H1 (cell line): ENCODE results near the gene KRT17. TPM values are rescaled to one million over a fixed set of nuclear protein-coding genes. Genes with fewer than 3 reads are reported as not detected.

ENCODE experiments used
- CTCF ChIA-PET: fragments of 300-600 bp; sonication (Branson Sonifier 250); formaldehyde crosslinking; loops from one replicate; lab custom pipeline; 2021; ENCODE audit not compliant: partially characterized antibody; lab: Charles Lee
- POLR2A ChIA-PET: fragments of 300-600 bp; sonication (Branson Sonifier 250); formaldehyde crosslinking; loops from one replicate; lab custom pipeline; 2021; ENCODE audit warnings: inconsistent platforms; ENCODE audit not compliant: partially characterized antibody; lab: Charles Lee
- DNase-seq, 2 experiments: peaks; one replicate each; pipeline versions ENCODE4 v3.0.0 to v3.0.0-alpha.2; 2010 to 2022; ENCODE audit warnings: low spot score in 2 of 2, low read depth in 1 of 2, mixed read lengths in 1 of 2
- FAIRE-seq: peaks from 2 replicates; lab custom pipeline; 2011; peaks lifted over from hg19 to GRCh38; lab: Jason Lieb, UNC
- H2AFZ ChIP-seq: 2 replicates; pipeline ENCODE4 v1.8.1; 2012; ENCODE audit warnings: low read length, inconsistent platforms
- H2AK5ac ChIP-seq: 2 replicates; pipeline ENCODE4 v1.6.1; 2013; ENCODE audit warnings: low read depth, low read length
- H2BK120ac ChIP-seq: replicated peaks from 2 replicates; pipeline ENCODE3; 2013; ENCODE audit warnings: low read depth, low read length, inconsistent platforms
- H2BK12ac ChIP-seq: 2 replicates; pipeline ENCODE4 v1.6.1; 2013; ENCODE audit warnings: low read depth, low read length
- H2BK15ac ChIP-seq: 2 replicates; pipeline ENCODE4 v1.6.1; 2013; ENCODE audit warnings: low read length
- H2BK20ac ChIP-seq: 2 replicates; pipeline ENCODE4 v1.6.1; 2013; ENCODE audit warnings: low read length
- H2BK5ac ChIP-seq: 2 replicates; pipeline ENCODE4 v1.6.1; 2013; ENCODE audit warnings: low read depth, low read length
- H3K14ac ChIP-seq: 2 replicates; pipeline ENCODE4 v1.6.1; 2013; ENCODE audit warnings: inconsistent platforms; ENCODE audit not compliant: insufficient read length
- H3K18ac ChIP-seq: 2 replicates; pipeline ENCODE4 v1.6.1; 2013; ENCODE audit warnings: low read length; ENCODE audit errors: extremely low read depth
- H3K23ac ChIP-seq: 2 replicates; pipeline ENCODE4 v1.6.1; 2013; ENCODE audit warnings: inconsistent platforms; ENCODE audit not compliant: insufficient read length
- H3K23me2 ChIP-seq: 2 replicates; pipeline ENCODE4 v1.6.1; 2013; ENCODE audit warnings: low read depth, low read length
- H3K27ac ChIP-seq: 2 replicates; pipeline ENCODE4 v1.6.1; 2011; ENCODE audit warnings: low read depth, low read length, inconsistent platforms
- H3K27me3 ChIP-seq, 4 experiments: replicated peaks in 1 of 4; 1 replicate in 1 of 4; 2 replicates in 3 of 4; pipeline versions ENCODE4 v1.6.1 to v1.8.1; 2011 to 2013; ENCODE audit warnings: low read length in 3 of 4, mild to moderate bottlenecking in 3 of 4, inconsistent platforms in 2 of 4, mixed read lengths in 2 of 4, moderate library complexity in 1 of 4; ENCODE audit not compliant: control insufficient read depth in 3 of 4, insufficient read depth in 3 of 4; ENCODE audit errors: extremely low read depth in 1 of 4
- H3K36me3 ChIP-seq, 4 experiments: 2 replicates each; pipeline versions ENCODE4 v1.6.1 to v1.8.1; 2011 to 2013; ENCODE audit warnings: mild to moderate bottlenecking in 4 of 4, low read length in 3 of 4, moderate library complexity in 2 of 4, control low read depth in 1 of 4, inconsistent platforms in 1 of 4; ENCODE audit not compliant: insufficient read depth in 4 of 4, control insufficient read depth in 2 of 4
- H3K4ac ChIP-seq: replicated peaks from 2 replicates; pipeline ENCODE3; 2013; ENCODE audit warnings: low read length, low read depth, mixed read lengths, inconsistent platforms; ENCODE audit not compliant: insufficient read length
- H3K4me1 ChIP-seq, 4 experiments: replicated peaks in 1 of 4; 1 replicate in 1 of 4; 2 replicates in 3 of 4; pipeline versions ENCODE4 v1.6.1 to v1.8.1; 2011 to 2013; ENCODE audit warnings: low read length in 3 of 4, inconsistent platforms in 2 of 4, mixed read lengths in 1 of 4; ENCODE audit not compliant: insufficient read depth in 4 of 4, control insufficient read depth in 3 of 4
- H3K4me2 ChIP-seq, 2 experiments: 2 replicates each; pipeline versions ENCODE4 v1.6.1 to v1.8.1; 2011 to 2013; ENCODE audit warnings: low read depth in 2 of 2, low read length in 2 of 2, control low read depth in 1 of 2, inconsistent platforms in 1 of 2, mild to moderate bottlenecking in 1 of 2; ENCODE audit not compliant: insufficient read depth in 1 of 2
- H3K4me3 ChIP-seq, 4 experiments: fragments of 200-600, 300-600 bp in 1 of 4; sonication (generic), shearing (Covaris generic), sonication (Bioruptor Twin) in 1 of 4; 2 replicates each; pipeline versions ENCODE4 v1.5.1 to v1.8.1; 2011 to 2016; ENCODE audit warnings: low read length in 4 of 4, low read depth in 3 of 4, control low read depth in 2 of 4, inconsistent platforms in 2 of 4, mild to moderate bottlenecking in 2 of 4, mixed read lengths in 1 of 4, moderate library complexity in 1 of 4; ENCODE audit not compliant: insufficient read depth in 2 of 4; ENCODE audit errors: extremely low read depth in 1 of 4
- H3K56ac ChIP-seq: replicated peaks from 2 replicates; pipeline ENCODE3; 2013; ENCODE audit warnings: low read depth, mild to moderate bottlenecking, mixed read lengths, low read length, inconsistent platforms; ENCODE audit not compliant: insufficient read length
- H3K79me1 ChIP-seq: 2 replicates; pipeline ENCODE4 v1.6.1; 2013; ENCODE audit warnings: low read depth, low read length, control low read depth
- H3K79me2 ChIP-seq, 2 experiments: 2 replicates each; pipeline versions ENCODE4 v1.6.1 to v1.8.1; 2012 to 2013; ENCODE audit warnings: low read length in 2 of 2, mild to moderate bottlenecking in 2 of 2, inconsistent platforms in 1 of 2; ENCODE audit not compliant: insufficient read depth in 2 of 2, control insufficient read depth in 1 of 2
- H3K9ac ChIP-seq, 4 experiments: replicated peaks in 1 of 4; 1 replicate in 1 of 4; 2 replicates in 3 of 4; pipeline versions ENCODE4 v1.6.1 to v1.8.1; 2011 to 2013; ENCODE audit warnings: low read depth in 3 of 4, low read length in 3 of 4, control low read depth in 2 of 4, mild to moderate bottlenecking in 2 of 4, moderate library complexity in 2 of 4, inconsistent platforms in 1 of 4; ENCODE audit errors: extremely low read depth in 1 of 4
- H3K9me3 ChIP-seq, 2 experiments: 2 replicates each; pipeline versions ENCODE4 v1.6.1 to v1.8.1; 2012 to 2013; ENCODE audit warnings: mild to moderate bottlenecking in 2 of 2, moderate library complexity in 2 of 2, control low read depth in 1 of 2, inconsistent platforms in 1 of 2, low read depth in 1 of 2, low read length in 1 of 2, mixed read lengths in 1 of 2; ENCODE audit not compliant: insufficient read depth in 2 of 2
- H4K20me1 ChIP-seq, 2 experiments: replicated peaks in 1 of 2; 2 replicates each; pipeline versions ENCODE3 to v1.8.1; 2011 to 2013; ENCODE audit warnings: inconsistent platforms in 2 of 2, low read length in 2 of 2, mild to moderate bottlenecking in 1 of 2; ENCODE audit not compliant: insufficient read depth in 2 of 2, control insufficient read depth in 1 of 2
- H4K5ac ChIP-seq: 2 replicates; pipeline ENCODE4 v1.6.1; 2013; ENCODE audit warnings: low read length, low read depth, mixed read lengths, inconsistent platforms; ENCODE audit not compliant: insufficient read length
- H4K8ac ChIP-seq: 2 replicates; pipeline ENCODE4 v1.8.0; 2013; ENCODE audit warnings: mild to moderate bottlenecking, moderate library complexity, low read length, inconsistent platforms; ENCODE audit not compliant: insufficient read depth; ENCODE audit errors: extremely low read depth
- H4K91ac ChIP-seq: replicated peaks from 2 replicates; pipeline ENCODE3; 2013; ENCODE audit warnings: low read length, mixed read lengths, inconsistent platforms; ENCODE audit not compliant: insufficient read length
- ASH2L ChIP-seq: fragments of 200-600, 300-600 bp; sonication (generic); IDR thresholded peaks from one replicate; pipeline ENCODE4 v1.7.1; 2017; ENCODE audit warnings: low read length
- EGR1 ChIP-seq: IDR thresholded peaks from 2 replicates; pipeline ENCODE4 v1.6.1; 2011; ENCODE audit warnings: low read depth, low read length, borderline replicate concordance
- FOSL1 ChIP-seq: IDR thresholded peaks from 2 replicates; pipeline ENCODE4 v1.6.1; 2011; ENCODE audit warnings: mild to moderate bottlenecking, low read depth, low read length, moderate library complexity; ENCODE audit not compliant: insufficient read depth
- RBBP5 ChIP-seq: IDR thresholded peaks from 2 replicates; pipeline ENCODE4 v1.7.1; 2012; ENCODE audit warnings: low read depth, mild to moderate bottlenecking, inconsistent platforms, low read length, moderate library complexity, borderline replicate concordance
- WGBS, 2 experiments: shearing (Covaris generic) in 1 of 2; methylation state at CpG; one replicate each; pipeline versions ENCODE4 v1.1.6 to v1.1.7; 2013 to 2015; ENCODE audit warnings: low lambda C conversion rate in 2 of 2, mixed read lengths in 2 of 2, inconsistent platforms in 1 of 2, low coverage in 1 of 2, missing lambda C conversion rate in 1 of 2; ENCODE audit not compliant: insufficient replicate concordance in 2 of 2, insufficient coverage in 1 of 2, insufficient read length in 1 of 2; ENCODE audit errors: extremely low coverage in 1 of 2, missing lambda C conversion rate in 1 of 2; 5-methylcytosine and 5-hydroxymethylcytosine counted together
- polyA plus RNA-seq, 7 experiments: library from polyadenylated mRNA; depleted of rRNA in 3 of 7; stranded (reverse) in 5 of 7; unstranded in 2 of 7; fragments of >200 nt in 5 of 7; fragments of 200-250 nt in 2 of 7; gene quantifications; 1 replicate in 5 of 7; 2 replicates in 1 of 7; 4 replicates in 1 of 7; pipeline versions ENCODE4 v1.2.1 to v1.2.3, GENCODE V29; 2011 to 2013; ENCODE audit warnings: missing spikeins in 2 of 7, mixed read lengths in 2 of 7
- total RNA-seq: library from RNA; stranded (reverse); fragmentation: NEBNext Ultra II Directional; extraction: Animal tissue kit (Norgen Biotek cat#: 25700); gene quantifications from 2 replicates; pipeline ENCODE4 v1.2.1, GENCODE V29; 2021

KRT17 gene
- total and polyA plus RNA-seq, 2 of the 8 experiments (the other 6 are each of a cell fraction or from before 2014, with no cell fraction given) = 0.50 to 0.95 TPM

GRCh38 chr17:41655611-41656111 is 31.3 kb upstream of the KRT17 start:
- CTCF ChIA-PET = interaction anchor here (0.9 to 20.4 kb wide), 5 partner anchors 10 to 333 kb away, joined by 3 to 492 read pairs (median 3); no protein-coding TSS in a partner anchor
- peak overlapping the region; percentile 75 for H2BK5ac ChIP-seq
- H3K27ac ChIP-seq = no peak overlapping the region
- no peak overlapping the region for H3K4me2 ChIP-seq
- H3K27me3 ChIP-seq = no peaks in the 10 kb centered on the region
- H2BK20ac ChIP-seq = peak overlapping the region; percentile 13; the same call in 1 of the 2 replicates
- 0 out of 2 replicates have a peak overlapping the region, but pooled peaks have one; percentile 44 for H2BK12ac ChIP-seq
- 0 out of 7 replicates have a peak overlapping the region, but pooled peaks of 1 of the 4 experiments have one; percentile 13 for H3K9ac ChIP-seq
- H2BK120ac ChIP-seq = no peak overlapping the region
- peaks cover 0 to 24% (median 8%) of the 10 kb centered on the region in 4 experiments; a peak in 5 of 7 replicates for H3K4me1 ChIP-seq
- peaks cover 0 to 3% of the 10 kb centered on the region in 2 experiments for H4K20me1 ChIP-seq
- 63% methylated on average over 17 of the region's 18 CpGs; no CpG with 5 or more reads in 1 of the 2 experiments for WGBS, 2 experiments
- peak overlapping the region; percentile 61 for H4K5ac ChIP-seq
- no peaks in the 10 kb centered on the region for H3K79me1 ChIP-seq
- no peak overlapping the region for H3K4me3 ChIP-seq
- H3K56ac ChIP-seq = no peak overlapping the region
- TF ChIP-seq RBBP5 = 0 out of 2 replicates have a peak, but pooled peaks have one; percentile 53
- no peak for TF ChIP-seq EGR1
- no peak for TF ChIP-seq FOSL1
- TF ChIP-seq ASH2L = peak; percentile 28
- H3K23me2 ChIP-seq = peaks cover 7% of the 10 kb centered on the region; the same call in 1 of the 2 replicates
- FAIRE-seq (no peak), DNase-seq (peak in 1 of 2 experiments; percentile 71)
- H4K8ac ChIP-seq = peak overlapping the region; percentile 92
- peak overlapping the region; percentile 60; the same call in 1 of the 2 replicates for H3K18ac ChIP-seq
- H4K91ac ChIP-seq = peak overlapping the region; percentile 92
- H3K36me3 ChIP-seq = no peaks in the 10 kb centered on the region
- POLR2A ChIA-PET = interaction anchor here (1.2 to 2.1 kb wide), 3 partner anchors 33 to 107 kb away, joined by 3 to 6 read pairs (median 3); partner anchors contain the start of gene EIF1
- H3K79me2 ChIP-seq = no peaks in the 10 kb centered on the region
- no peaks in the 10 kb centered on the region for H3K9me3 ChIP-seq
- peak overlapping the region; percentile 37; the same call in 1 of the 2 replicates for H2AFZ ChIP-seq
- peak overlapping the region; percentile 65 for H2BK15ac ChIP-seq
- no peak overlapping the region for H3K23ac ChIP-seq
- H3K14ac ChIP-seq = no peak overlapping the region
- no peak overlapping the region for H2AK5ac ChIP-seq
- H3K4ac ChIP-seq = peak overlapping the region; percentile 82
